Adrenal gland (tissue), 5 donors: Measurements from ENCODE around the gene KLF3.

ENCODE experiments used
- CTCF ChIP-seq, 6 experiments: fragments of 450-650 bp in 4 of 6; fragments of 200-600 bp in 2 of 6; sonication (generic) in 1 of 6; IDR thresholded peaks; 1 replicate in 5 of 6; 2 replicates in 1 of 6; pipeline versions ENCODE4 v1.5.1 to v1.8.0; 2016 to 2021; ENCODE audit warnings: antibody characterized with exemption in 6 of 6, mild to moderate bottlenecking in 2 of 6, moderate library complexity in 1 of 6
- POLR2A ChIP-seq, 2 donors: fragments of 450-650 bp; IDR thresholded peaks; one replicate each; pipeline ENCODE4 v1.6.1; 2017; ENCODE audit warnings: antibody characterized with exemption in 2 of 2, mild to moderate bottlenecking in 2 of 2, moderate library complexity in 1 of 2
- donor health status: DM: no; HTN: no; CAD: no.

- no peak for TF ChIP-seq POLR2A (IDR thresholded peaks at IDR 0.05)
- no peak for TF ChIP-seq CTCF (IDR thresholded peaks at IDR 0.05)
Measured at GRCh38 chr4:38620527-38621027, 43.4 kb upstream of the KLF3 start.
